HG03135 (cell line): Measurements from ENCODE around the gene TTC21A.

ENCODE experiments used
- ATAC-seq: cut with Tn5 transposase; IDR thresholded peaks from one replicate; pipeline ENCODE4 v1.9.1; 2021; ENCODE audit warnings: mild to moderate bottlenecking, moderate library complexity; ENCODE audit not compliant: unreplicated experiment

TTC21A gene

GRCh38 chr3:39098473-39099000, 8.9 kb upstream of the TTC21A start:
- ATAC-seq, result no peak

- no peak for ATAC-seq
These were observed 8.2 kb upstream of the TTC21A start for GRCh38 chr3:39099242-39099641.

GRCh38 chr3:39099738-39100499, 7.6 kb upstream of the TTC21A start:
- no peak for ATAC-seq

GRCh38 chr3:39100500-39100886, 7.0 kb upstream of the TTC21A start:
- ATAC-seq, result no peak

GRCh38 chr3:39101022-39101689, 6.3 kb upstream of the TTC21A start:
- no peak for ATAC-seq

GRCh38 chr3:39102504-39103323, 4.8 kb upstream of the TTC21A start:
- no peak for ATAC-seq

GRCh38 chr3:39103324-39103693, 4.2 kb upstream of the TTC21A start:
- no peak for ATAC-seq

GRCh38 chr3:39103791-39104552, 3.5 kb upstream of the TTC21A start:
- ATAC-seq, result no peak

- ATAC-seq, result no peak
These were observed 2.4 kb upstream of the TTC21A start for GRCh38 chr3:39104961-39105686.

- no peak for ATAC-seq
These were observed 1.8 kb upstream of the TTC21A start for GRCh38 chr3:39105687-39106063.

GRCh38 chr3:39106281-39106811, 1.1 kb upstream of the TTC21A start:
- no peak for ATAC-seq

GRCh38 chr3:39106851-39107387, 561 bp upstream of the TTC21A start:
- ATAC-seq, result no peak

- peak; percentile 84 for ATAC-seq
These were observed 775 bp downstream of the TTC21A start for GRCh38 chr3:39108200-39108710.

GRCh38 chr3:39109086-39109485, 1.6 kb downstream of the TTC21A start:
- ATAC-seq, result no peak

- no peak for ATAC-seq
These were observed 2.7 kb downstream of the TTC21A start for GRCh38 chr3:39110041-39110639.

GRCh38 chr3:39112113-39112512, 4.6 kb downstream of the TTC21A start:
- ATAC-seq, result no peak

- ATAC-seq, result no peak
These were observed 5.1 kb downstream of the TTC21A start for GRCh38 chr3:39112535-39112934.

GRCh38 chr3:39113291-39113690, 5.8 kb downstream of the TTC21A start:
- no peak for ATAC-seq

- ATAC-seq, result no peak
These were observed 7.0 kb downstream of the TTC21A start for GRCh38 chr3:39114456-39114855.
